Endothelial cell of umbilical vein (primary cell): ENCODE data around the gene DEXI. TPM values are rescaled to one million over a fixed set of nuclear protein-coding genes. Genes with fewer than 3 reads are reported as not detected.

ENCODE experiments used
- BruUV-seq: library from RNA; stranded (reverse); fragments of 400-500 nt; replicated peaks from 2 replicates; lab custom pipeline; 2021; lab: Mats Ljungman, UMichigan
- CTCF ChIA-PET: fragments of 300-600, 350-600 bp; sonication (Branson Sonifier 250); formaldehyde crosslinking; loops from one replicate; lab custom pipeline; 2021; ENCODE audit warnings: antibody characterized with exemption, inconsistent platforms; lab: Charles Lee
- POLR2A ChIA-PET: fragments of 300-600, 350-600 bp; sonication (Branson Sonifier 250); formaldehyde crosslinking; loops from one replicate; lab custom pipeline; 2021; ENCODE audit warnings: antibody characterized with exemption, inconsistent platforms; lab: Charles Lee
- DNase-seq: peaks from one replicate; pipeline ENCODE4 v3.0.0-alpha.2; 2011; ENCODE audit warnings: low read depth, low spot score
- FAIRE-seq: peaks from 2 replicates; lab custom pipeline; 2011; peaks lifted over from hg19 to GRCh38; lab: Jason Lieb, UNC
- H2AFZ ChIP-seq: 2 replicates; pipeline ENCODE4 v1.6.0; 2012; ENCODE audit warnings: low read depth, low read length, control low read depth, inconsistent platforms
- H3K27ac ChIP-seq: 2 replicates; pipeline ENCODE4 v1.5.1; 2011; ENCODE audit warnings: low read depth, mild to moderate bottlenecking, control low read depth, low read length, moderate library complexity; ENCODE audit not compliant: insufficient read depth
- H3K27me3 ChIP-seq, 2 experiments: 2 replicates each; pipeline versions ENCODE4 v1.6.0 to v1.6.1; 2011; ENCODE audit warnings: low read length in 2 of 2, mixed read lengths in 1 of 2; ENCODE audit not compliant: control insufficient read depth in 2 of 2, insufficient read depth in 2 of 2
- H3K36me3 ChIP-seq, 2 experiments: 2 replicates in 1 of 2; 3 replicates in 1 of 2; pipeline ENCODE4 v1.5.1; 2011; ENCODE audit warnings: low read length in 2 of 2, mild to moderate bottlenecking in 1 of 2, moderate library complexity in 1 of 2; ENCODE audit not compliant: control insufficient read depth in 2 of 2, insufficient read depth in 2 of 2; ENCODE audit errors: extremely low read depth in 1 of 2
- H3K4me1 ChIP-seq: 3 replicates; pipeline ENCODE4 v1.5.1; 2011; ENCODE audit warnings: mild to moderate bottlenecking, low read length; ENCODE audit not compliant: control insufficient read depth, insufficient read depth; ENCODE audit errors: extremely low read depth
- H3K4me2 ChIP-seq: 2 replicates; pipeline ENCODE4 v1.6.1; 2011; ENCODE audit warnings: low read length, control low read depth, mixed read lengths; ENCODE audit not compliant: insufficient read depth
- H3K4me3 ChIP-seq, 3 experiments: fragments of 200-600 bp in 1 of 3; sonication (generic), shearing (Covaris generic) in 1 of 3; replicated peaks in 1 of 3; 2 replicates each; pipeline ENCODE4 v1.5.1; 2011 to 2016; ENCODE audit warnings: control low read depth in 3 of 3, low read length in 3 of 3, mild to moderate bottlenecking in 2 of 3, inconsistent platforms in 1 of 3, low read depth in 1 of 3, moderate library complexity in 1 of 3; ENCODE audit not compliant: insufficient read depth in 1 of 3
- H3K79me2 ChIP-seq: 2 replicates; pipeline ENCODE4 v1.6.0; 2012; ENCODE audit warnings: low read length, inconsistent platforms; ENCODE audit not compliant: control insufficient read depth, insufficient read depth
- H3K9ac ChIP-seq: replicated peaks from 2 replicates; pipeline ENCODE3; 2011; ENCODE audit warnings: low read length, control low read depth; ENCODE audit not compliant: insufficient read depth; ENCODE audit errors: extremely low read depth
- H3K9me1 ChIP-seq: replicated peaks from 3 replicates; pipeline ENCODE4 v1.6.0; 2011; ENCODE audit warnings: mild to moderate bottlenecking, low read length; ENCODE audit not compliant: control insufficient read depth, insufficient read depth; ENCODE audit errors: extremely low read depth
- H3K9me3 ChIP-seq: replicated peaks from 2 replicates; pipeline ENCODE4 v1.5.1; 2012; ENCODE audit warnings: low read length, inconsistent platforms; ENCODE audit not compliant: control insufficient read depth, insufficient read depth
- H4K20me1 ChIP-seq: replicated peaks from 2 replicates; pipeline ENCODE3; 2011; ENCODE audit warnings: mild to moderate bottlenecking, low read length; ENCODE audit not compliant: control insufficient read depth, insufficient read depth; ENCODE audit errors: extremely low read depth
- EZH2 ChIP-seq: IDR thresholded peaks from 2 replicates; pipeline ENCODE4 v1.6.1; 2012; ENCODE audit warnings: borderline replicate concordance, low read depth, mild to moderate bottlenecking, moderate library complexity, low read length, inconsistent platforms; ENCODE audit not compliant: severe bottlenecking
- FOS ChIP-seq: IDR thresholded peaks from 2 replicates; pipeline ENCODE4 v1.6.1; 2011; ENCODE audit warnings: mild to moderate bottlenecking, low read length, moderate library complexity, borderline replicate concordance; ENCODE audit not compliant: insufficient read depth
- GATA2 ChIP-seq: IDR thresholded peaks from 2 replicates; pipeline ENCODE4 v1.7.0; 2011; ENCODE audit warnings: low read depth, mild to moderate bottlenecking, moderate library complexity, mixed read lengths, low read length; ENCODE audit not compliant: insufficient read length, insufficient read depth
- JUN ChIP-seq: IDR thresholded peaks from 2 replicates; pipeline ENCODE4 v1.6.1; 2011; ENCODE audit warnings: borderline replicate concordance, low read depth; ENCODE audit not compliant: insufficient read length, insufficient read depth
- MYC ChIP-seq: IDR thresholded peaks from one replicate; pipeline ENCODE4 v1.6.1; 2011; ENCODE audit warnings: mild to moderate bottlenecking, low read depth, low read length
- POLR2A ChIP-seq: IDR thresholded peaks from 2 replicates; pipeline ENCODE4 v1.6.1; 2012; ENCODE audit warnings: low read depth, mild to moderate bottlenecking, control low read depth, low read length
- POLR2AphosphoS5 ChIP-seq: IDR thresholded peaks from 2 replicates; pipeline ENCODE4 v1.6.1; 2012; ENCODE audit warnings: low read depth, mild to moderate bottlenecking, control low read depth, low read length, moderate library complexity; ENCODE audit not compliant: insufficient read depth
- dilution Hi-C: fragments of 300-500 bp; cut with MboI; formaldehyde crosslinking; loops from one replicate; pipeline ENCODE4 v1.15.0; 2019; ENCODE audit warnings: low sequenced_read_pairs; ENCODE audit not compliant: extremely low pct_ligation_motif_present
- intact Hi-C: fragments of 100-400 bp; cut with micrococcal nuclease; formaldehyde crosslinking; loops from one replicate; pipeline ENCODE4 v1.10.0; 2022
- polyA plus RNA-seq, 4 experiments: library from polyadenylated mRNA; depleted of rRNA in 3 of 4; stranded (reverse) in 3 of 4; unstranded in 1 of 4; fragments of >200 nt; gene quantifications; 2 replicates each; pipeline versions ENCODE4 v1.2.1 to v1.2.3, GENCODE V29; 2011 to 2012; ENCODE audit warnings: missing spikeins in 1 of 4
- total RNA-seq: library from RNA; stranded (reverse); gene quantifications from 2 replicates; pipeline ENCODE4 v1.2.3, GENCODE V29; 2021
- TF ChIP-seq, protein P1 (sequence below): IDR thresholded peaks from 2 replicates; pipeline ENCODE4 v1.6.1; 2011; ENCODE audit not compliant: insufficient read depth, insufficient read length
- TF ChIP-seq, protein P2 (sequence below), 2 donors: IDR thresholded peaks; 1 replicate in 1 of 2; 2 replicates in 1 of 2; pipeline ENCODE4 v1.5.1; 2011; ENCODE audit warnings: low read length in 2 of 2, mild to moderate bottlenecking in 2 of 2, moderate library complexity in 2 of 2, control low read depth in 1 of 2, inconsistent platforms in 1 of 2, low read depth in 1 of 2; ENCODE audit not compliant: insufficient read depth in 1 of 2; ENCODE audit errors: extremely low read depth in 1 of 2

The DEXI gene
- total and polyA plus RNA-seq, 2 donors (not counting 3 experiments of a cell fraction or from before 2014, with no cell fraction given): 32.8 to 69.5 TPM

DNA sequence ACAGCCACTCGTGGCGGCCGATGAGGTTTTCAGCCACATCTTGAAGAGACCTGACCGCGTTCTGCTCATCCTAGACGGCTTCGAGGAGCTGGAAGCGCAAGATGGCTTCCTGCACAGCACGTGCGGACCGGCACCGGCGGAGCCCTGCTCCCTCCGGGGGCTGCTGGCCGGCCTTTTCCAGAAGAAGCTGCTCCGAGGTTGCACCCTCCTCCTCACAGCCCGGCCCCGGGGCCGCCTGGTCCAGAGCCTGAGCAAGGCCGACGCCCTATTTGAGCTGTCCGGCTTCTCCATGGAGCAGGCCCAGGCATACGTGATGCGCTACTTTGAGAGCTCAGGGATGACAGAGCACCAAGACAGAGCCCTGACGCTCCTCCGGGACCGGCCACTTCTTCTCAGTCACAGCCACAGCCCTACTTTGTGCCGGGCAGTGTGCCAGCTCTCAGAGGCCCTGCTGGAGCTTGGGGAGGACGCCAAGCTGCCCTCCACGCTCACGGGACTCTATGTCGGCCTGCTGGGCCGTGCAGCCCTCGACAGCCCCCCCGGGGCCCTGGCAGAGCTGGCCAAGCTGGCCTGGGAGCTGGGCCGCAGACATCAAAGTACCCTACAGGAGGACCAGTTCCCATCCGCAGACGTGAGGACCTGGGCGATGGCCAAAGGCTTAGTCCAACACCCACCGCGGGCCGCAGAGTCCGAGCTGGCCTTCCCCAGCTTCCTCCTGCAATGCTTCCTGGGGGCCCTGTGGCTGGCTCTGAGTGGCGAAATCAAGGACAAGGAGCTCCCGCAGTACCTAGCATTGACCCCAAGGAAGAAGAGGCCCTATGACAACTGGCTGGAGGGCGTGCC is 35.1 kb downstream of the DEXI start:
- dilution Hi-C loops (no loop called here), intact Hi-C loops (no loop called here)
- BruUV-seq: no TSS peak
- no peaks in the 10 kb centered on the region for H3K79me2 ChIP-seq
- H3K4me2 ChIP-seq: no peak overlapping the region
- TF ChIP-seq, protein P1, sequence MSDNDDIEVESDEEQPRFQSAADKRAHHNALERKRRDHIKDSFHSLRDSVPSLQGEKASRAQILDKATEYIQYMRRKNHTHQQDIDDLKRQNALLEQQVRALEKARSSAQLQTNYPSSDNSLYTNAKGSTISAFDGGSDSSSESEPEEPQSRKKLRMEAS: no peak
- TF ChIP-seq FOS (no peak), MYC (no peak), POLR2A (no peak), EZH2 (no peak), JUN (no peak), POLR2AphosphoS5 (no peak), GATA2 (no peak)
- TF ChIP-seq, protein P2, sequence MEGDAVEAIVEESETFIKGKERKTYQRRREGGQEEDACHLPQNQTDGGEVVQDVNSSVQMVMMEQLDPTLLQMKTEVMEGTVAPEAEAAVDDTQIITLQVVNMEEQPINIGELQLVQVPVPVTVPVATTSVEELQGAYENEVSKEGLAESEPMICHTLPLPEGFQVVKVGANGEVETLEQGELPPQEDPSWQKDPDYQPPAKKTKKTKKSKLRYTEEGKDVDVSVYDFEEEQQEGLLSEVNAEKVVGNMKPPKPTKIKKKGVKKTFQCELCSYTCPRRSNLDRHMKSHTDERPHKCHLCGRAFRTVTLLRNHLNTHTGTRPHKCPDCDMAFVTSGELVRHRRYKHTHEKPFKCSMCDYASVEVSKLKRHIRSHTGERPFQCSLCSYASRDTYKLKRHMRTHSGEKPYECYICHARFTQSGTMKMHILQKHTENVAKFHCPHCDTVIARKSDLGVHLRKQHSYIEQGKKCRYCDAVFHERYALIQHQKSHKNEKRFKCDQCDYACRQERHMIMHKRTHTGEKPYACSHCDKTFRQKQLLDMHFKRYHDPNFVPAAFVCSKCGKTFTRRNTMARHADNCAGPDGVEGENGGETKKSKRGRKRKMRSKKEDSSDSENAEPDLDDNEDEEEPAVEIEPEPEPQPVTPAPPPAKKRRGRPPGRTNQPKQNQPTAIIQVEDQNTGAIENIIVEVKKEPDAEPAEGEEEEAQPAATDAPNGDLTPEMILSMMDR (IDR thresholded peaks at IDR 0.05; ENCODE audit: extremely low read depth in 1 of 2, insufficient read depth in 1 of 2, low read depth in 1 of 2, low read length in 2 of 2): no peak
- no peak overlapping the region for H3K4me3 ChIP-seq
- no peak overlapping the region for H3K27ac ChIP-seq
- ChIA-PET POLR2A (no interaction called here), CTCF (interaction anchor here (0.8 to 1.5 kb wide), 2 partner anchors 11 to 384 kb away, joined by 3 to 6 read pairs; no protein-coding TSS in a partner anchor)
- no peaks in the 10 kb centered on the region for H3K36me3 ChIP-seq
- no peaks in the 10 kb centered on the region for H3K4me1 ChIP-seq
- DNase-seq: no peak
- H3K27me3 ChIP-seq: no peaks in the 10 kb centered on the region
- no peak overlapping the region for H3K9ac ChIP-seq
- H2AFZ ChIP-seq: no peak overlapping the region
- no peaks in the 10 kb centered on the region for H3K9me3 ChIP-seq
- no peak for FAIRE-seq
- no peaks in the 10 kb centered on the region for H4K20me1 ChIP-seq
- no peaks in the 10 kb centered on the region for H3K9me1 ChIP-seq
